PC-9 (cell line): ENCODE data around the gene ARHGEF40.

Experiments
- EZH2 ChIP-seq: fragments of 200-600 bp; sonication (generic); IDR thresholded peaks from 2 replicates; pipeline ENCODE4 v1.8.0; 2017; ENCODE audit warnings: antibody characterized with exemption, low read depth
- TF ChIP-seq, protein P1 (sequence below): fragments of 200-600 bp; sonication (generic); conservative IDR thresholded peaks from 2 replicates; pipeline ENCODE4 v1.6.1; 2017; ENCODE audit warnings: mixed run types, antibody characterized with exemption, mild to moderate bottlenecking, moderate library complexity

DNA sequence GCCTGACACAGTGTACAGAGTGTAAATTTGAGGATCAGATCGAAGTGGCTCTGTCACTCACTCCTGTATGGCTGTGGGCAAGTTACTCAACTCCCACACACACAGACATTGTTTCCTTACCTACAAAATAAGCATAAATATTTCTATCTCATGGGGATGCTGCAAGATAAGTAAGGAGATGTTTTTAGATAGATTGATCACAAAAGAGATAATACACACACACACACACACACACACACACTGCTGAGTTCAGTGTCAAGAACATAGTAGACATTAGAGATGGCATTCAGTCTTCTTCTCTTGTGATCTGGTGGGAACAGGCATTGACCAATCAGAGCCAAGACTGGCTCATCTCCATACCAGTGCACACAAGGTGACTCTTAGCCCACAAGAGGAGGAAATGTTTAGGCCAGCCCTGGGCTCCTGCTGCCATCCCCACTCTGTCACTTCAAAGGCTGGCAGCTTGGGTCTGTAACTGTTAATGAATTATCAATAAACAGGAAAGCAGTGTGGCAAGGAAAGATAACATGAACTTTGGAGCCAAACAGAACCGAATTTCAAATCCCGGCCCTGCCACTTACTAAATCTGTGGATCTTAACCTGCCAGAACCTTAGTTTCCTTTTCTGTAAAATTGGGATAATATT, 15.9 kb upstream of the ARHGEF40 start:
- TF ChIP-seq, protein P1, sequence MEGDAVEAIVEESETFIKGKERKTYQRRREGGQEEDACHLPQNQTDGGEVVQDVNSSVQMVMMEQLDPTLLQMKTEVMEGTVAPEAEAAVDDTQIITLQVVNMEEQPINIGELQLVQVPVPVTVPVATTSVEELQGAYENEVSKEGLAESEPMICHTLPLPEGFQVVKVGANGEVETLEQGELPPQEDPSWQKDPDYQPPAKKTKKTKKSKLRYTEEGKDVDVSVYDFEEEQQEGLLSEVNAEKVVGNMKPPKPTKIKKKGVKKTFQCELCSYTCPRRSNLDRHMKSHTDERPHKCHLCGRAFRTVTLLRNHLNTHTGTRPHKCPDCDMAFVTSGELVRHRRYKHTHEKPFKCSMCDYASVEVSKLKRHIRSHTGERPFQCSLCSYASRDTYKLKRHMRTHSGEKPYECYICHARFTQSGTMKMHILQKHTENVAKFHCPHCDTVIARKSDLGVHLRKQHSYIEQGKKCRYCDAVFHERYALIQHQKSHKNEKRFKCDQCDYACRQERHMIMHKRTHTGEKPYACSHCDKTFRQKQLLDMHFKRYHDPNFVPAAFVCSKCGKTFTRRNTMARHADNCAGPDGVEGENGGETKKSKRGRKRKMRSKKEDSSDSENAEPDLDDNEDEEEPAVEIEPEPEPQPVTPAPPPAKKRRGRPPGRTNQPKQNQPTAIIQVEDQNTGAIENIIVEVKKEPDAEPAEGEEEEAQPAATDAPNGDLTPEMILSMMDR, result no peak
- TF ChIP-seq EZH2, result no peak
